H1 (cell line): ENCODE results near the gene GPR39. TPM values are rescaled to one million over a fixed set of nuclear protein-coding genes. Genes with fewer than 3 reads are reported as not detected.

Experiments used
- CTCF ChIA-PET: fragments of 300-600 bp; sonication (Branson Sonifier 250); formaldehyde crosslinking; loops from one replicate; lab custom pipeline; 2021; ENCODE audit not compliant: partially characterized antibody; lab: Charles Lee
- POLR2A ChIA-PET: fragments of 300-600 bp; sonication (Branson Sonifier 250); formaldehyde crosslinking; loops from one replicate; lab custom pipeline; 2021; ENCODE audit warnings: inconsistent platforms; ENCODE audit not compliant: partially characterized antibody; lab: Charles Lee
- DNase-seq, 2 experiments: peaks; one replicate each; pipeline versions ENCODE4 v3.0.0 to v3.0.0-alpha.2; 2010 to 2022; ENCODE audit warnings: low spot score in 2 of 2, low read depth in 1 of 2, mixed read lengths in 1 of 2
- FAIRE-seq: peaks from 2 replicates; lab custom pipeline; 2011; peaks lifted over from hg19 to GRCh38; lab: Jason Lieb, UNC
- H2AFZ ChIP-seq: 2 replicates; pipeline ENCODE4 v1.8.1; 2012; ENCODE audit warnings: low read length, inconsistent platforms
- H2AK5ac ChIP-seq: 2 replicates; pipeline ENCODE4 v1.6.1; 2013; ENCODE audit warnings: low read depth, low read length
- H2BK120ac ChIP-seq: replicated peaks from 2 replicates; pipeline ENCODE3; 2013; ENCODE audit warnings: low read depth, low read length, inconsistent platforms
- H2BK12ac ChIP-seq: 2 replicates; pipeline ENCODE4 v1.6.1; 2013; ENCODE audit warnings: low read depth, low read length
- H2BK15ac ChIP-seq: 2 replicates; pipeline ENCODE4 v1.6.1; 2013; ENCODE audit warnings: low read length
- H2BK20ac ChIP-seq: 2 replicates; pipeline ENCODE4 v1.6.1; 2013; ENCODE audit warnings: low read length
- H2BK5ac ChIP-seq: 2 replicates; pipeline ENCODE4 v1.6.1; 2013; ENCODE audit warnings: low read depth, low read length
- H3K14ac ChIP-seq: 2 replicates; pipeline ENCODE4 v1.6.1; 2013; ENCODE audit warnings: inconsistent platforms; ENCODE audit not compliant: insufficient read length
- H3K18ac ChIP-seq: 2 replicates; pipeline ENCODE4 v1.6.1; 2013; ENCODE audit warnings: low read length; ENCODE audit errors: extremely low read depth
- H3K23ac ChIP-seq: 2 replicates; pipeline ENCODE4 v1.6.1; 2013; ENCODE audit warnings: inconsistent platforms; ENCODE audit not compliant: insufficient read length
- H3K23me2 ChIP-seq: 2 replicates; pipeline ENCODE4 v1.6.1; 2013; ENCODE audit warnings: low read depth, low read length
- H3K27ac ChIP-seq: 2 replicates; pipeline ENCODE4 v1.6.1; 2011; ENCODE audit warnings: low read depth, low read length, inconsistent platforms
- H3K27me3 ChIP-seq, 4 experiments: replicated peaks in 1 of 4; 1 replicate in 1 of 4; 2 replicates in 3 of 4; pipeline versions ENCODE4 v1.6.1 to v1.8.1; 2011 to 2013; ENCODE audit warnings: low read length in 3 of 4, mild to moderate bottlenecking in 3 of 4, inconsistent platforms in 2 of 4, mixed read lengths in 2 of 4, moderate library complexity in 1 of 4; ENCODE audit not compliant: control insufficient read depth in 3 of 4, insufficient read depth in 3 of 4; ENCODE audit errors: extremely low read depth in 1 of 4
- H3K36me3 ChIP-seq, 4 experiments: 2 replicates each; pipeline versions ENCODE4 v1.6.1 to v1.8.1; 2011 to 2013; ENCODE audit warnings: mild to moderate bottlenecking in 4 of 4, low read length in 3 of 4, moderate library complexity in 2 of 4, control low read depth in 1 of 4, inconsistent platforms in 1 of 4; ENCODE audit not compliant: insufficient read depth in 4 of 4, control insufficient read depth in 2 of 4
- H3K4ac ChIP-seq: replicated peaks from 2 replicates; pipeline ENCODE3; 2013; ENCODE audit warnings: low read length, low read depth, mixed read lengths, inconsistent platforms; ENCODE audit not compliant: insufficient read length
- H3K4me1 ChIP-seq, 4 experiments: replicated peaks in 1 of 4; 1 replicate in 1 of 4; 2 replicates in 3 of 4; pipeline versions ENCODE4 v1.6.1 to v1.8.1; 2011 to 2013; ENCODE audit warnings: low read length in 3 of 4, inconsistent platforms in 2 of 4, mixed read lengths in 1 of 4; ENCODE audit not compliant: insufficient read depth in 4 of 4, control insufficient read depth in 3 of 4
- H3K4me2 ChIP-seq, 2 experiments: 2 replicates each; pipeline versions ENCODE4 v1.6.1 to v1.8.1; 2011 to 2013; ENCODE audit warnings: low read depth in 2 of 2, low read length in 2 of 2, control low read depth in 1 of 2, inconsistent platforms in 1 of 2, mild to moderate bottlenecking in 1 of 2; ENCODE audit not compliant: insufficient read depth in 1 of 2
- H3K4me3 ChIP-seq, 4 experiments: fragments of 200-600, 300-600 bp in 1 of 4; sonication (generic), shearing (Covaris generic), sonication (Bioruptor Twin) in 1 of 4; 2 replicates each; pipeline versions ENCODE4 v1.5.1 to v1.8.1; 2011 to 2016; ENCODE audit warnings: low read length in 4 of 4, low read depth in 3 of 4, control low read depth in 2 of 4, inconsistent platforms in 2 of 4, mild to moderate bottlenecking in 2 of 4, mixed read lengths in 1 of 4, moderate library complexity in 1 of 4; ENCODE audit not compliant: insufficient read depth in 2 of 4; ENCODE audit errors: extremely low read depth in 1 of 4
- H3K56ac ChIP-seq: replicated peaks from 2 replicates; pipeline ENCODE3; 2013; ENCODE audit warnings: low read depth, mild to moderate bottlenecking, mixed read lengths, low read length, inconsistent platforms; ENCODE audit not compliant: insufficient read length
- H3K79me1 ChIP-seq: 2 replicates; pipeline ENCODE4 v1.6.1; 2013; ENCODE audit warnings: low read depth, low read length, control low read depth
- H3K79me2 ChIP-seq, 2 experiments: 2 replicates each; pipeline versions ENCODE4 v1.6.1 to v1.8.1; 2012 to 2013; ENCODE audit warnings: low read length in 2 of 2, mild to moderate bottlenecking in 2 of 2, inconsistent platforms in 1 of 2; ENCODE audit not compliant: insufficient read depth in 2 of 2, control insufficient read depth in 1 of 2
- H3K9ac ChIP-seq, 4 experiments: replicated peaks in 1 of 4; 1 replicate in 1 of 4; 2 replicates in 3 of 4; pipeline versions ENCODE4 v1.6.1 to v1.8.1; 2011 to 2013; ENCODE audit warnings: low read depth in 3 of 4, low read length in 3 of 4, control low read depth in 2 of 4, mild to moderate bottlenecking in 2 of 4, moderate library complexity in 2 of 4, inconsistent platforms in 1 of 4; ENCODE audit errors: extremely low read depth in 1 of 4
- H3K9me3 ChIP-seq, 2 experiments: 2 replicates each; pipeline versions ENCODE4 v1.6.1 to v1.8.1; 2012 to 2013; ENCODE audit warnings: mild to moderate bottlenecking in 2 of 2, moderate library complexity in 2 of 2, control low read depth in 1 of 2, inconsistent platforms in 1 of 2, low read depth in 1 of 2, low read length in 1 of 2, mixed read lengths in 1 of 2; ENCODE audit not compliant: insufficient read depth in 2 of 2
- H4K20me1 ChIP-seq, 2 experiments: replicated peaks in 1 of 2; 2 replicates each; pipeline versions ENCODE3 to v1.8.1; 2011 to 2013; ENCODE audit warnings: inconsistent platforms in 2 of 2, low read length in 2 of 2, mild to moderate bottlenecking in 1 of 2; ENCODE audit not compliant: insufficient read depth in 2 of 2, control insufficient read depth in 1 of 2
- H4K5ac ChIP-seq: 2 replicates; pipeline ENCODE4 v1.6.1; 2013; ENCODE audit warnings: low read length, low read depth, mixed read lengths, inconsistent platforms; ENCODE audit not compliant: insufficient read length
- H4K8ac ChIP-seq: 2 replicates; pipeline ENCODE4 v1.8.0; 2013; ENCODE audit warnings: mild to moderate bottlenecking, moderate library complexity, low read length, inconsistent platforms; ENCODE audit not compliant: insufficient read depth; ENCODE audit errors: extremely low read depth
- H4K91ac ChIP-seq: replicated peaks from 2 replicates; pipeline ENCODE3; 2013; ENCODE audit warnings: low read length, mixed read lengths, inconsistent platforms; ENCODE audit not compliant: insufficient read length
- CBX8 ChIP-seq: fragments of 300-800, 300-1000 bp; sonication (generic); IDR thresholded peaks from 2 replicates; pipeline ENCODE4 v1.7.1; 2016; ENCODE audit warnings: low read depth, low read length, borderline replicate concordance
- GABPA ChIP-seq: IDR thresholded peaks from 2 replicates; pipeline ENCODE4 v1.6.1; 2011; ENCODE audit warnings: mild to moderate bottlenecking, low read length, moderate library complexity, borderline replicate concordance; ENCODE audit not compliant: insufficient read depth
- KDM4A ChIP-seq: IDR thresholded peaks from one replicate; pipeline ENCODE4 v1.7.1; 2012; ENCODE audit warnings: low read depth, mild to moderate bottlenecking, moderate library complexity, low read length, inconsistent platforms; ENCODE audit not compliant: severe bottlenecking
- SP4 ChIP-seq: IDR thresholded peaks from 2 replicates; pipeline ENCODE4 v1.6.1; 2012; ENCODE audit warnings: low read length, inconsistent platforms
- TCF12 ChIP-seq: IDR thresholded peaks from 2 replicates; pipeline ENCODE4 v1.6.1; 2011; ENCODE audit warnings: low read depth, mild to moderate bottlenecking, low read length
- WGBS, 2 experiments: shearing (Covaris generic) in 1 of 2; methylation state at CpG; one replicate each; pipeline versions ENCODE4 v1.1.6 to v1.1.7; 2013 to 2015; ENCODE audit warnings: low lambda C conversion rate in 2 of 2, mixed read lengths in 2 of 2, inconsistent platforms in 1 of 2, low coverage in 1 of 2, missing lambda C conversion rate in 1 of 2; ENCODE audit not compliant: insufficient replicate concordance in 2 of 2, insufficient coverage in 1 of 2, insufficient read length in 1 of 2; ENCODE audit errors: extremely low coverage in 1 of 2, missing lambda C conversion rate in 1 of 2; 5-methylcytosine and 5-hydroxymethylcytosine counted together
- polyA plus RNA-seq, 7 experiments: library from polyadenylated mRNA; depleted of rRNA in 3 of 7; stranded (reverse) in 5 of 7; unstranded in 2 of 7; fragments of >200 nt in 5 of 7; fragments of 200-250 nt in 2 of 7; gene quantifications; 1 replicate in 5 of 7; 2 replicates in 1 of 7; 4 replicates in 1 of 7; pipeline versions ENCODE4 v1.2.1 to v1.2.3, GENCODE V29; 2011 to 2013; ENCODE audit warnings: missing spikeins in 2 of 7, mixed read lengths in 2 of 7
- total RNA-seq: library from RNA; stranded (reverse); fragmentation: NEBNext Ultra II Directional; extraction: Animal tissue kit (Norgen Biotek cat#: 25700); gene quantifications from 2 replicates; pipeline ENCODE4 v1.2.1, GENCODE V29; 2021

GPR39 gene
- total and polyA plus RNA-seq, 2 of the 8 experiments (the other 6 are each of a cell fraction or from before 2014, with no cell fraction given): 0.63 to 2.7 TPM

DNA sequence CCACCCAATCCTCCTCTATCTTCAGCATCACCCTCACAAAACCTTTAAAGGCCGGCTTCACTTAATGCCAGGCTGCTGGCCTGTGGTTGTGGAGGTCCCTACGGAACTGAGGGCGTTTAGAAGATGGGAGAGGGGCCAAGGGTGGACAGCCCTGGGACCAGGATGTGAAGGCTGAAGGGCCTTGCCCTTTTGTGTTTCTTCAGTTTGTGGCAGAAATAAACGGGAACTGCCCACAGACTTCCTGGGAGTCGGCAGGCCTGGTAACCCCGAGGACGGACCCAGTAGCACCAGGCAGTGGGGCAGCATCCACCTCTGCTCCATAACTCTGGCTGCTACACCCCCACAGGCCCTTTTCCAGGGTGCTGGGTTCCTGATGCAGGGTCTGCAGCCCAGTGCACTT lies 202.1 kb downstream of the GPR39 start:
- Histone ChIP-seq H3K9ac (no peak overlapping the region), H3K4me3 (no peak overlapping the region), H2BK12ac (no peak overlapping the region), H4K91ac (no peak overlapping the region), H3K27ac (no peak overlapping the region), H2BK120ac (no peak overlapping the region), H3K56ac (no peak overlapping the region), H3K18ac (no peak overlapping the region), H3K79me1 (no peaks in the 10 kb centered on the region), H4K8ac (no peak overlapping the region), H3K14ac (no peak overlapping the region), H2AFZ (no peak overlapping the region), H3K27me3 (no peaks in the 10 kb centered on the region), H3K4ac (no peak overlapping the region), H3K4me2 (no peak overlapping the region), H2AK5ac (no peak overlapping the region), H3K23ac (no peak overlapping the region), H3K4me1 (peaks cover 0 to 6% (median 4%) of the 10 kb centered on the region in 4 experiments; a peak in 4 of 7 replicates), H2BK15ac (no peak overlapping the region), H3K36me3 (no peaks in the 10 kb centered on the region), H4K5ac (no peak overlapping the region), H3K23me2 (no peaks in the 10 kb centered on the region), H4K20me1 (no peaks in the 10 kb centered on the region), H2BK20ac (no peak overlapping the region), H2BK5ac (no peak overlapping the region), H3K9me3 (no peaks in the 10 kb centered on the region), H3K79me2 (no peaks in the 10 kb centered on the region)
- ChIA-PET POLR2A (no interaction called here), CTCF (interaction anchor here (1.5 kb wide), 1 partner anchor 71 kb away, joined by 3 read pairs; no protein-coding TSS in a partner anchor)
- WGBS, 2 experiments: 97% methylated on average over 7 of the region's 7 CpGs; no CpG with 5 or more reads in 1 of the 2 experiments
- FAIRE-seq: no peak
- DNase-seq: no peak
- no peak for TF ChIP-seq CBX8
- TF ChIP-seq GABPA: no peak
- no peak for TF ChIP-seq SP4
- TF ChIP-seq TCF12: no peak
- no peak for TF ChIP-seq KDM4A
